ENCODE measurements around the gene RPL18A. TPM values are rescaled to one million over a fixed set of nuclear protein-coding genes. Genes with fewer than 3 reads are reported as not detected.

The RPL18A gene
- total RNA-seq, 1 experiment from 2014 or later = 2,241 TPM

DNA sequence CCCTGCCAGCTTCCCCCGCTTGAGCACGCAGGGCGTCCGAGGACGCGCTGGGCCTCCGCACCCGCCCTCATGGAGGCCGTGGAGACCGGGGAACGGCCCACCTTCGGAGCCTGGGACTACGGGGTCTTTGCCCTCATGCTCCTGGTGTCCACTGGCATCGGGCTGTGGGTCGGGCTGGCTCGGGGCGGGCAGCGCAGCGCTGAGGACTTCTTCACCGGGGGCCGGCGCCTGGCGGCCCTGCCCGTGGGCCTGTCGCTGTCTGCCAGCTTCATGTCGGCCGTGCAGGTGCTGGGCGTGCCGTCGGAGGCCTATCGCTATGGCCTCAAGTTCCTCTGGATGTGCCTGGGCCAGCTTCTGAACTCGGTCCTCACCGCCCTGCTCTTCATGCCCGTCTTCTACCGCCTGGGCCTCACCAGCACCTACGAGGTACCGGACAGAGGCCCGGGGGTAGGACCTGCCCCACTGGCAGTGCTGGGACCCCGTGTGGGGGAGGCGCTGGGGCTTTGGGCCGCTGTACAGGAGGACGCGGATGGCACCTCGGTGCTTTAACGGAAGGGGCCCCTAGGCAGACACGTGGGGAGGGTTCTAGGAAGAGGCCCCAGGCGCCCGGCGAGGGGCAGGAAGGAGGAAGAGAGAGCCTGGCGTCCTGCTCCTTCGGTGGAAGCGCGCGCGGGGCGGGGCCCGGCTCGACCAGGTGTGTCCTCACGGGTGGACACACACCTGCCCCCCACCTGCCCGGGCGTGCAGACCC, 12.7 kb downstream of the RPL18A start:
- no peak overlapping the region for H2AFZ ChIP-seq (ENCODE audit: low read length)
- no peak overlapping the region for H3K4me3 ChIP-seq (ENCODE audit: low read length)
- DNase-seq (no peak), ATAC-seq (no peak)
- H3F3A ChIP-seq (ENCODE audit: low read length, unreplicated experiment) = no peaks in the 10 kb centered on the region
- intact Hi-C loops (cut with micrococcal nuclease) = loop anchor here (5.0 kb wide), 1 partner anchor 125 kb away; no protein-coding TSS in a partner anchor
- TF ChIP-seq EZH2phosphoT487 (IDR thresholded peaks at IDR 0.05; ENCODE audit: borderline replicate concordance, low read length) (no peak), EZH2 (IDR thresholded peaks at IDR 0.05; ENCODE audit: low read length, unreplicated experiment) (no peak)
- TF ChIP-seq, protein P1, sequence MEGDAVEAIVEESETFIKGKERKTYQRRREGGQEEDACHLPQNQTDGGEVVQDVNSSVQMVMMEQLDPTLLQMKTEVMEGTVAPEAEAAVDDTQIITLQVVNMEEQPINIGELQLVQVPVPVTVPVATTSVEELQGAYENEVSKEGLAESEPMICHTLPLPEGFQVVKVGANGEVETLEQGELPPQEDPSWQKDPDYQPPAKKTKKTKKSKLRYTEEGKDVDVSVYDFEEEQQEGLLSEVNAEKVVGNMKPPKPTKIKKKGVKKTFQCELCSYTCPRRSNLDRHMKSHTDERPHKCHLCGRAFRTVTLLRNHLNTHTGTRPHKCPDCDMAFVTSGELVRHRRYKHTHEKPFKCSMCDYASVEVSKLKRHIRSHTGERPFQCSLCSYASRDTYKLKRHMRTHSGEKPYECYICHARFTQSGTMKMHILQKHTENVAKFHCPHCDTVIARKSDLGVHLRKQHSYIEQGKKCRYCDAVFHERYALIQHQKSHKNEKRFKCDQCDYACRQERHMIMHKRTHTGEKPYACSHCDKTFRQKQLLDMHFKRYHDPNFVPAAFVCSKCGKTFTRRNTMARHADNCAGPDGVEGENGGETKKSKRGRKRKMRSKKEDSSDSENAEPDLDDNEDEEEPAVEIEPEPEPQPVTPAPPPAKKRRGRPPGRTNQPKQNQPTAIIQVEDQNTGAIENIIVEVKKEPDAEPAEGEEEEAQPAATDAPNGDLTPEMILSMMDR (conservative IDR thresholded peaks at IDR 0.05; ENCODE audit: low read depth, low read length) = no peak
- BruUV-seq (replicated peaks) = no TSS peak
- 0 out of 2 replicates have a peak, but pooled peaks cover 12% of the 10 kb centered on the region for H3K27me3 ChIP-seq (ENCODE audit: low read length)
- H3K9me2 ChIP-seq (replicated peaks; ENCODE audit: low read length) = no peaks in the 10 kb centered on the region
- H3K4me1 ChIP-seq (ENCODE audit: insufficient read depth, low read length) = peaks cover 5% of the 10 kb centered on the region; the same call in 1 of the 2 replicates
- POLR2A ChIA-PET (ENCODE audit: unreplicated experiment) = interaction anchor here (0.5 kb wide), 1 partner anchor 76 kb away, joined by 6 read pairs; no protein-coding TSS in a partner anchor
- no peaks in the 10 kb centered on the region for H3K36me3 ChIP-seq (ENCODE audit: low read depth, low read length)
- no peak overlapping the region for H3K27ac ChIP-seq (ENCODE audit: low read length)
- no peaks in the 10 kb centered on the region for H3K9me3 ChIP-seq (ENCODE audit: low read length)
- CTCF ChIA-PET = interaction anchor here (0.6 to 3.1 kb wide), 2 partner anchors 61 to 65 kb away, joined by 3 to 105 read pairs; partner anchors contain the start of gene CCDC124
- H3K79me2 ChIP-seq (ENCODE audit: low read length) = no peaks in the 10 kb centered on the region
- no peak overlapping the region for H3K9ac ChIP-seq (ENCODE audit: low read length)
- H3K4me2 ChIP-seq (ENCODE audit: low read length) = no peak overlapping the region
- no peaks in the 10 kb centered on the region for H4K20me1 ChIP-seq (ENCODE audit: low read length)

DNA sequence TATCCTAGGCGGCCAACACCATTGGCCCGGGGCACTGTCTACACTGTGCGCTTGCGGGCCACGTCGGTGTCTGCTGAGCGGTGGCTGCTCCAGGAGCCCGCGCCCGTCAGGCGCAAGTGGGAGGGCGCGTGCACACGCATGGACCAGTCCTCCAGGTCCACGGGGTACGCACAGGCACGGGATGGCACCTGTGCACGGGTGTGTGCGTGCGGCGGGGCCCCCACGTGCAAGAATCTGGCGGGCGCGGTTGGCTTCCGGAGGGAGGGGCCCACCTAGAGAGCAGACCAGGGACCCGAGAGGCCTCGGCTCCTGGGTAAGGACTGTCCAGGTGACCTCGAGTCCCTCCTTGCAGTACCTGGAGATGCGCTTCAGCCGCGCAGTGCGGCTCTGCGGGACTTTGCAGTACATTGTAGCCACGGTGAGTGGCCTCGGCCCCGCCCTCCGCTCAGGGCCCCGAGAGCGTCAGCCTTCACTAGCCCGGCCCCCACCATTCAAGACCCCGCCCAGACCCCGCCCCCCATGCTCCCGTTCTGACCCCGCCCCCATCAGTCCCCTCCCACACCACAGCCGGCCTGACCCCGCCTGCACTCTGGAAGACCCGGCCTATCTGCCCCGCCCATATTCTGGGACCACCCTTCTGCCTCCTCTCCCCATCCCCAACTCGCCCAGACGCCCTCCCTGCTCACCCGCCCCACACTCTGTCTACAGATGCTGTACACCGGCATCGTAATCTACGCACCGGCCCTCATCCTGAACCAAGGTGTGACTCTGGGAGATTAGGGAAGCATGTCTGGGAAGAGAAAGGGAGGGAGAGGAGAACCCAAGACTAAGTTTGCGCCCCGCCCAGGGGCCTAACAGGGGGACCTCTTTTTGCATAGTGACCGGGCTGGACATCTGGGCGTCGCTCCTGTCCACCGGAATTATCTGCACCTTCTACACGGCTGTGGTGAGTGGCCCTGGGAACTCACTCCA, 14.4 kb downstream of the RPL18A start:
- H3K4me3 ChIP-seq (ENCODE audit: low read length) = peak overlapping the region; percentile 65
- intact Hi-C loops (cut with micrococcal nuclease) = loop anchor here (5.0 kb wide), 1 partner anchor 123 kb away; no protein-coding TSS in a partner anchor
- H2AFZ ChIP-seq (ENCODE audit: low read length) = peak overlapping the region; percentile 92
- H3K9me3 ChIP-seq (ENCODE audit: low read length) = no peaks in the 10 kb centered on the region
- no peaks in the 10 kb centered on the region for H3F3A ChIP-seq (ENCODE audit: low read length, unreplicated experiment)
- H3K9me2 ChIP-seq (replicated peaks; ENCODE audit: low read length) = no peaks in the 10 kb centered on the region
- no peak overlapping the region for H3K27ac ChIP-seq (ENCODE audit: low read length)
- H4K20me1 ChIP-seq (ENCODE audit: low read length) = no peaks in the 10 kb centered on the region
- DNase-seq (peak; percentile 60), ATAC-seq (peak; percentile 56)
- POLR2A ChIA-PET (ENCODE audit: unreplicated experiment) = no interaction called here
- H3K79me2 ChIP-seq (ENCODE audit: low read length) = no peaks in the 10 kb centered on the region
- 0 out of 2 replicates have a peak, but pooled peaks cover 12% of the 10 kb centered on the region for H3K27me3 ChIP-seq (ENCODE audit: low read length)
- no TSS peak for BruUV-seq (replicated peaks)
- CTCF ChIA-PET = no interaction called here
- H3K36me3 ChIP-seq (ENCODE audit: low read depth, low read length) = no peaks in the 10 kb centered on the region
- TF ChIP-seq EZH2 (IDR thresholded peaks at IDR 0.05; ENCODE audit: low read length, unreplicated experiment) (no peak), EZH2phosphoT487 (IDR thresholded peaks at IDR 0.05; ENCODE audit: borderline replicate concordance, low read length) (no peak)
- TF ChIP-seq, protein P1 (conservative IDR thresholded peaks at IDR 0.05; ENCODE audit: low read depth, low read length) = no peak
- peaks cover 5% of the 10 kb centered on the region; the same call in 1 of the 2 replicates for H3K4me1 ChIP-seq (ENCODE audit: insufficient read depth, low read length)
- no peak overlapping the region for H3K9ac ChIP-seq (ENCODE audit: low read length)
- H3K4me2 ChIP-seq (ENCODE audit: low read length) = peak overlapping the region; percentile 85

All from PC-3 (cell line).